Kidney tubule cell (primary cell): ENCODE measurements around the gene GPSM3.
"Not testable (repeated sequence)": the region's sequence is repeated elsewhere in the genome, so short reads cannot be mapped to it uniquely, and the experiment has no call there.

Experiments used
- DNase-seq: peaks from one replicate; pipeline ENCODE4 v3.0.0-alpha.2; 2018; ENCODE audit warnings: low spot score

GPSM3 gene

DNA sequence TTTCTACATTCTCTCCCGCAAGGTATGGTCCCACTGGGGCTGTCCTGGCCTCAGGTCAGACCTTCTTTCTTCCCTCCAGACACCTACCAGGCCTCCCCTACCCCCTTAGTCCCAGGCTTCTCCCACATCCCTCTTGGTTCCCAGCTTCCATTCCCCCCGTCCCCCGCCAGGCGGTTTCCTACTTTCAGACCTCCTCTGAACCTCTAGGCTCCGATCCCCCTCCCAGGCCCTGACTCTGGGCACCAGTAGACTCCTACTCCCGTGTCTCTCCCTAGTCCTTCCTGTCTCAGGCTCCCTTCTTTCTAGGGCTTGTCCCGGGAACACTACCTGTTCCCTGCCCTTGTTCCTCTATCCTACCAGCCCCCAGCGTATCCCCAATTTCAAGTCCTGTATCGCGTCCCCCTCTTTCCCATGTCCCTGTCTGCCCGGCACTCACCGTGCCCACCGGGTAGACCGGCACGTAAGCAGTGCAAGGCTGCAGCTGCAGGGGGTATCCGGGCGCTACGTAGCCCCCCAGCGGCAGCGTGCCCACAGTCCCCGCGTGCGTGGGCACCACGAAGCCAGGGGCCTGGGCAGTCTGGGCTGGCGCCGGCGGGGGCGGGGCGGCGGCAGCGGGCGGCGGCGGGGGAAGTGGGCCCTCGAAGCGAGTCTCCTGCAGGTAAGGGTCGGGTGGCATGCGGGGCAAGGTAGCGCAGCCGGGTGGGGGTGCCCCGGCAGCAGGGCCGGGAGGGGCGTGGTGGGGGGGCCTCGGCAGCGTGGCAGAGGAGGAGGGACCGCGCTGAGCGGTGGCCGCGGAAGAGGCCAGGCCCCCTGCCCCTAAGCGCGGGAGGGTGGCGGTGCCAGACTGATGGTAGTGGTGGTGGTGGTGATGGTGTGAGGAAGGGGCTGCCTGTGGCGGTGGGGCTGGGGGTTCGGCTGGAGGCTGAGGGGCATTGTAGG is 42.2 kb downstream of the GPSM3 start:
- no peak for DNase-seq

DNA sequence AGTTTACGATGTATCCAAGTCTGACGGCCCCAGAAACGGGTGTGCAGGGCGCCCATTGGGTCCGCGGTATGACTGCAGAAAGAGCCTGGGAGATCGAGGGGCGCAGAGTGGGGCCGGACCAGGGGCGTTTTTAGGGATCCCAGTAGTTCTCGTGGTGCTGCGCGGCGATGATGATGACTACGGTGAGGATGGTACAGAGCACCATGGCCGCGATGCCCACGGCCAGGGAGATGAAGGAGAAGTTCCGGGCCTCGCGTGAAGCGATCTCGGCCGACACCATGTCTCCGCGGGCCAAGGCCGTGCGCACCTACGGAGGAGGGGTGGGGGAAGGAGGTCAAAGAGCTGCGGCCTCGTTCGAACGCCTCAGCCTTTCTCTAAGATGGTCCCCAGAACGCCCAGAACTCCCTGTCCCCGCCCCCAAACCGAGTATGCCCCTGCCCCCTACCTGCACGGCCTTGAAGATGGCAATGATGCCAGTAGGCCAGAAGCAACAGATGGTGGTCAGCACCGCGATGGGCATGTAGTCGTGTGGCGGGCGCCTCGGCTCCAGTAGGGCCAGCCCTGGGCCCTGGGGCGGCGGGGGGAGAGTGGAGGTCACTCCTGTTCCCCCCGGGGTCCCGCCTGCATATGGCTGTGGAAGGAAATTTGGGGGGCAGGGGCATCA is 43.2 kb downstream of the GPSM3 start:
- DNase-seq: no peak

GRCh38 chr6:32148289-32149091 is 44.0 kb downstream of the GPSM3 start:
- peak; percentile 26 for DNase-seq

- no peak for DNase-seq
These were observed 44.9 kb downstream of the GPSM3 start for GRCh38 chr6:32147401-32148132.

- no peak for DNase-seq
These were observed 45.8 kb downstream of the GPSM3 start for GRCh38 chr6:32146687-32147086.

DNA sequence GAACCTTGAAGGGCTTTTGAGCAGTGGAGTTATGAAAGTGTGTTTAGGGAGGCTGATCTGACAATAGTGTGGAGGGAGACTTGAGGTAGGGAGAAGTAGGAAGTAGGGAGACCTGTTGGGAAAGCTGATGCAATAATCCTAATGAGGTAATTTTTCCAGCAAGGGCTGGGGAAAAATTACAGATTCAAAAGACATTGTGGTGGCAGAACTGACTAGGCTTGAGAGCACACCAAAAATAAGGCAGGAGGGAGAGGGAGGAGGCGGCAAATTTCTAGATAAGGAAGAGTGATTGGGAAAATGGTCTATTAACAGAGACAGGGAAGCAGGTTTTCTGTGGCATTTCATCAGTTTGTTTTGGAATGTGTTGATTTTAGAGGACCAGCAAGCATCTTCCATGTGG is 46.2 kb downstream of the GPSM3 start:
- peak; percentile 21 for DNase-seq

- not testable (repeated sequence) for DNase-seq
These were observed 48.2 kb downstream of the GPSM3 start for GRCh38 chr6:32144238-32144637.
